Urinary bladder (tissue), 4 donors: ENCODE measurements around the gene TMEM94. TPM values are rescaled to one million over a fixed set of nuclear protein-coding genes. Genes with fewer than 3 reads are reported as not detected.
"Not testable (repeated sequence)": the region's sequence is repeated elsewhere in the genome, so short reads cannot be mapped to it uniquely, and the experiment has no call there.

ENCODE experiments used
- DNase-seq: peaks from one replicate; pipeline ENCODE4 v3.0.0-alpha.2; 2015; ENCODE audit errors: extremely low spot score
- H3K27ac ChIP-seq: one replicate; pipeline ENCODE4 v1.5.1; 2013; ENCODE audit warnings: low read depth, mild to moderate bottlenecking, moderate library complexity
- H3K36me3 ChIP-seq: one replicate; pipeline ENCODE4 v1.6.1; 2013; ENCODE audit warnings: mild to moderate bottlenecking, moderate library complexity; ENCODE audit not compliant: insufficient read depth
- H3K4me1 ChIP-seq: one replicate; pipeline ENCODE4 v1.6.1; 2013; ENCODE audit warnings: mild to moderate bottlenecking, moderate library complexity; ENCODE audit not compliant: insufficient read depth
- H3K4me3 ChIP-seq: one replicate; pipeline ENCODE4 v1.5.1; 2013; ENCODE audit warnings: low read depth, low read length
- WGBS: extraction: QIAGEN DNeasy Blood & Tissue Kit; methylation state at CpG from one replicate; pipeline ENCODE4 v1.1.7; 2013; 5-methylcytosine and 5-hydroxymethylcytosine counted together
- polyA plus RNA-seq: library from polyadenylated mRNA; stranded (reverse); fragments of 200-250 nt; gene quantifications from one replicate; pipeline ENCODE4 v1.2.3, GENCODE V29; 2013
- total RNA-seq: library from RNA; depleted of rRNA; stranded (reverse); fragments of >200 nt; gene quantifications from one replicate; pipeline ENCODE4 v1.2.3, GENCODE V29; 2014
- donor health status: healthy with polysubstance abuse.
- donor health status: healthy.

The TMEM94 gene
- total and polyA plus RNA-seq, 2 donors: 24.9 to 45.8 TPM

GRCh38 chr17:75518201-75518600, 61.8 kb downstream of the TMEM94 start:
- no peak overlapping the region for H3K27ac ChIP-seq

GRCh38 chr17:75518983-75519537, 62.6 kb downstream of the TMEM94 start:
- Histone ChIP-seq H3K4me3 (no peak overlapping the region), H3K36me3 (no peaks in the 10 kb centered on the region), H3K27ac (no peak overlapping the region), H3K4me1 (no peaks in the 10 kb centered on the region)
- 90% methylated on average over 9 of the region's 9 CpGs for WGBS
- DNase-seq: no peak

More at GRCh38 chr17:75518201-75518600, 61.8 kb downstream of the TMEM94 start:
- H3K4me3 ChIP-seq: no peak overlapping the region
- no peaks in the 10 kb centered on the region for H3K36me3 ChIP-seq
- 81% methylated on average over 3 of the region's 3 CpGs for WGBS
- no peak for DNase-seq
- H3K4me1 ChIP-seq: no peaks in the 10 kb centered on the region

DNA sequence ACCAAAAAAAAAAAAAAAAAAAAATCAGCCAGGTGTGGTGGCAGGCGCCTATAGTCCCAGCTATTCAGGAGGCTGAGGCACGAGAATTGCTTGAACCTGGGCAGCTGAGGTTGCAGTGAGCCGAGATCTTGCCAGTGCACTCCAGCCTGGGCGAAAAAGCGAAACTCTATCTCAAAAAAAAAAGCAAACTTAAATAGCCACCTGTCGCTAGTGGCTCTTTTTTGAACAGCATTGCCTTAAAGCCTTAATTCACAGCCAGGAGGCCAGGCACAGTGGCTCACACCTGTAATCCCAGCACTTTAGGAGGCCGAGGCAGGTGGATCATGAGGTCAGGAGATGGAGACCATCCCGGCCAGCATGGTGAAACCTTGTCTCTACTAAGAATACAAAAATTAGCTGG, 64.0 kb downstream of the TMEM94 start:
- not testable (repeated sequence) for H3K4me1 ChIP-seq, DNase-seq, H3K4me3 ChIP-seq, H3K27ac ChIP-seq, H3K36me3 ChIP-seq
- 93% methylated on average over 8 of the region's 8 CpGs for WGBS

- Histone ChIP-seq H3K27ac (no peak overlapping the region), H3K4me1 (no peaks in the 10 kb centered on the region), H3K4me3 (no peak overlapping the region), H3K36me3 (no peaks in the 10 kb centered on the region)
- no peak for DNase-seq
- WGBS: 88% methylated on average over 8 of the region's 8 CpGs
Measured at GRCh38 chr17:75521290-75521689, 64.9 kb downstream of the TMEM94 start.

GRCh38 chr17:75521951-75522727, 65.7 kb downstream of the TMEM94 start:
- WGBS: 89% methylated on average over 33 of the region's 33 CpGs
- Histone ChIP-seq H3K4me1 (no peaks in the 10 kb centered on the region), H3K27ac (no peak overlapping the region), H3K4me3 (no peak overlapping the region), H3K36me3 (no peaks in the 10 kb centered on the region)
- DNase-seq: no peak

GRCh38 chr17:75523647-75524046, 67.2 kb downstream of the TMEM94 start:
- 92% methylated on average over 7 of the region's 7 CpGs for WGBS
- DNase-seq: no peak
- no peak overlapping the region for H3K27ac ChIP-seq
- no peaks in the 10 kb centered on the region for H3K36me3 ChIP-seq
- H3K4me3 ChIP-seq: no peak overlapping the region
- H3K4me1 ChIP-seq: no peaks in the 10 kb centered on the region

DNA sequence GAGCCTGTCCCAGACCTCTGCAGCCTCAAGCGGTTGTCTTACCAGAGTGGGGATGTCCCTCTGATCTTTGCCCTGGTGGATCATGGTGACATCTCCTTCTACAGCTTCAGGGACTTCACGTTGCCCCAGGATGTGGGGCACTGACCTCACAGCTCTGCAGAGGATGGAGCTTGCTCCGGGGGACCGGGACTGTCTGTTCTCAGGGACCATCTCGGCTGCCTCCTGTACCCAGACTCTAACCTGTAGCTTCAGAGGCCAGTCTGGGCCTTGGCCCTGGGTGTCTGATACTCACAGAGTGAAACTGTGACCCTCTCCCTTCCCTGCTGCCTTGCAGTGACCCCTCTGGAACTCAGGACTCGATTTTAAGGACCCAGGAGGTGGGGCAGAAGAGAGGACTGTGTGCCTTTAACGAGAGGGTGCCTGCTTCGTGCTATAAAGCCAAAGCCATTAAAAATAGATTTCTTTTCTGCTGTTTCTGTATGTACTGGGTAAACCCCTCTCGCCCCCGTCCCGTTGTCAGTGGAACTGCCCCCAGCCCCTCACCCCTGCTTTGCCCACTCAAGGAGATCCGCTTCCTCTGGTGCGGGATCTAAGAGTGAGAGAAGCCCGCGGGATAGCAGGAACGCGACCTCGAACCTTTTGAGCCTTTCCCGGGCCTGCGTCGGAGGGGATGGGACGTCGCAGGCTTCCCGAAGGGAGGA, 68.0 kb downstream of the TMEM94 start:
- peak overlapping the region; percentile 90 for H3K27ac ChIP-seq
- H3K4me3 ChIP-seq: peak overlapping the region; percentile 66

GRCh38 chr17:75524970-75525805, 68.8 kb downstream of the TMEM94 start, which contains the start of gene LLGL2:
LLGL2 (plus strand) TSS chr17:75525697; CDS start chr17:75543427, 17,730 bp downstream.
- WGBS: 1% methylated on average over 107 of the region's 108 CpGs

More for the DNA sequence above, 68.0 kb downstream of the TMEM94 start:
- DNase-seq: no peak
- 27% methylated on average over 24 of the region's 24 CpGs for WGBS
- no peaks in the 10 kb centered on the region for H3K36me3 ChIP-seq
- no peaks in the 10 kb centered on the region for H3K4me1 ChIP-seq

DNA sequence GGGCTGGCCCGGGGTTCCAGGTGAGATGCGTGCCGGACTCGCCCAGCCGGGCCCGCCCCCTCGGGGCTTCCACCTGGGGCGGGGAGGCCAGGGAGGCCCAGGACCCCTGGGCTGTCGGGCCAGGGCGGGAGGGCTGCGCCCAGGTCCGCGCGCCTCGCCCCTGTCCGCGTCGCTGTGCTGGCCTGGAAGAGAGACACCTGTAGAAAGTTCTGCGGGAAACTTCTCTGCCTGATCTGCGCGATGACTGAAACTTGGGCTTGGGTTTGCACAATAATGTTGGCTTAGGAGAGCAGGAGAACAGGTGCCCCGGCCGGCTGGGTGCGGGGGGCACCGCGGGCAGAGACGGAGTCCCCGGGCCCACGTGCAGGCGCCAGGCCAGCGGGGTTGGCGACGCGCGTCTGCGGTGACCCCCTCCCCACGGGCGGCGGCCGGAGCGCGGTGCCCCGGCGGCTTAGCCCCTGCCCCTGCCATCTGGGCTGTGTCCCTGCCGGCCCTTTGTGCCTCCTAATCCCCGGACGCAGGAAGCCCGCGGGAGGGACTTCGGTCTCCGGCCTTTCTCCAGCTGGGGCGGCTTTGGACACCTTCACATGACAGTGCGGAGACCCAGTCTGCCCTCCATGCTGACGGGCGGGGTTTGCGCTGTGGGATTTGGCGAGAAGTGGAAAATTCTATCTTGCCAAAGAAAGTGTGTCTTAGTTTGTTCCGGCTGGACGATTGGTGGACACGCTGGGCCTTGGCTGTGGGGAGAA, 69.5 kb downstream of the TMEM94 start:
- Histone ChIP-seq H3K27ac (peak overlapping the region; percentile 71), H3K4me1 (no peaks in the 10 kb centered on the region), H3K4me3 (peak overlapping the region; percentile 66), H3K36me3 (no peaks in the 10 kb centered on the region)
- WGBS: 3% methylated on average over 60 of the region's 60 CpGs
- no peak for DNase-seq

More at GRCh38 chr17:75524970-75525805, 68.8 kb downstream of the TMEM94 start, which contains the start of gene LLGL2:
- no peaks in the 10 kb centered on the region for H3K4me1 ChIP-seq
- H3K27ac ChIP-seq: peak within 1 kb of the TSS; percentile 90
- DNase-seq: no peak
- no peaks in the 10 kb centered on the region for H3K36me3 ChIP-seq
- peak within 1 kb of the TSS; percentile 66 for H3K4me3 ChIP-seq

DNA sequence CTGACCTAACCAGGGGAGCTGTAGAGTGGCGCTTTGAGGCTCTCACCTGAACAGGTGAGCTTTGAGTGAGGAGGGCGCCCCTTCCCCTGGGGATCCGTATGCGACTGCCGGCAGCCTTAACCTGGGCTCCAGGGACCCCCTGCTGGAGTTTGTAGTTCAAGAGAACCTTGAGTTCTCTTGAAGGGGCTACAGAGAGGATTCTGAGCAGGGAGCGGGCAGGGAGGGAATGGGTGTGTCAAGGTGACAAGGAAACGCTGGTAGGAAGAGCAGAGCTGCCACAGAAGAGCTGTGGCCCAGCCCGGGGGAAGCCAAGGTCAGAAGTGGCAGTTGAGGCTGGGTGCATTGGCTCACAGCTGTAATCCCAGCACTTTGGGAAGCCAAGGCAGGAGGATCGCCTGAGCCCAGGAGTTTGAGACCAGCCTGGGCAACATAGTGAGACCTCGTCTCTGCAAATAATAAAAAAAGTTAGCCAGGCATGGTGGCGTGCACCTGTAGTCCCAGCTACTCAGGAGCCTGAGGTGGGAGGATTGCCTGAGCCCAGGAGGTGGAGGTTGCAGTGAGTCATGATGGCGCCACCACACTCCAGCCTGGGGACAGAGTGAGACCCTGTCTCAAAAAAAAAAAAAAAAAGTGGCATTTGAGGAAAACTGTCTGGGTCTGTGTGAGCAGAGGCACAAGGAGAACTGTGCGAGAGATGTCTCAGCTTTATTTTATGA, 70.3 kb downstream of the TMEM94 start:
- peak overlapping the region; percentile 14 for H3K27ac ChIP-seq
- peak overlapping the region; percentile 66 for H3K4me3 ChIP-seq
- no peak for DNase-seq
- WGBS: 62% methylated on average over 13 of the region's 13 CpGs
- no peaks in the 10 kb centered on the region for H3K4me1 ChIP-seq
- H3K36me3 ChIP-seq: no peaks in the 10 kb centered on the region

DNA sequence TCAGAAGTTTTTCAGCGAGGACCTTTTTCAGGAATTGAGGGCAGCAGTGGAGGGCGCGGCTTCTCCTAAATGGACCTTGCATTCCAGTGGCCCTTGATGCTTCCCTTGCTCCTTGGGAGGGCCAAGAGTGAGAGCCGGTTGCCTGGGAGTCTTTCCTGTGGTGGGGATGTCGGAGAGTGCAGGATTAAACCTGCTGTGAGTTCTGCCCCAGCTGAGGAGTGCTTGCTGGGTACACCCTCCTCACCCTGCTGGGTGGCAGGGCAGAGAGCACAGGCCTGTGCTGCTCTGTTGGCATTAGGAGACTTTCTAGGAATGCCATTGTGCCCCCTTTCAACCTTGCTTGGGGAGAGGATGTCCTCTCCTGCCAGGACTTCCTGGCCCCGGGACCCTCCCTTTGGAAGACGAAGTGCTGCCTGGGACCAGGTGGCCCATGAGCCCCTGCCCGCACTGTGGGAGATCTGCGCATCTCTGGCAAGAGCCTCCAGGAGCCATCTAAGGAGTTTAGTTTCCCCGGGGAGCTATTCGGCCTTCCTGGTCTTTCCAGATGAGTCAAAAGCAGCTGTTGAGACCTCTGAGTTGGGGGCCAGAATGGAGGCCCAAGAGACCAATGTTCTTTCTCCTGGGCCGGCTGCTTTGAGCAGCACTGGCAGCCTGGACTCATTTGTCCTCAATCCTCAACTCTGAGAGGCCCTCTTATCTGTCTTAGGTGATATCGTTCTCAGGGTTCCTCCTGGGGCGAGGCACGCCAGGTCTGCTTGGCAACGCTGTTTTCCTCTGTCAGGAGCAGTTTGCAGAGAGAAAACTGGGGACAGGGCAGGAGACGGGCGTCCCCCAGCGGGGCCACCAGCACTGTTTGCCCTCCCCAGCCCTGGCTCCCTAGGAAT, 74.6 kb downstream of the TMEM94 start:
- WGBS: 82% methylated on average over 19 of the region's 19 CpGs
- no peaks in the 10 kb centered on the region for H3K36me3 ChIP-seq
- DNase-seq: no peak

More for the DNA sequence above, 74.6 kb downstream of the TMEM94 start:
- H3K4me3 ChIP-seq: no peak overlapping the region
- no peaks in the 10 kb centered on the region for H3K4me1 ChIP-seq
- no peak overlapping the region for H3K27ac ChIP-seq
